ENCODE results near the gene CACNA1H. TPM values are rescaled to one million over a fixed set of nuclear protein-coding genes. Genes with fewer than 3 reads are reported as not detected.
A peak's percentile ranks its signal among the peaks of the same experiment; 100 is the strongest.

The CACNA1H gene
- total and polyA plus RNA-seq, 9 of the 15 experiments (the other 6 are each of a cell fraction or from before 2014, with no cell fraction given): 0.10 to 0.18 TPM; not detected in 7

GRCh38 chr16:1159973-1160772 is 7.3 kb downstream of the CACNA1H start (continued):
- TF ChIP-seq ASH1L (IDR thresholded peaks at IDR 0.05; ENCODE audit: borderline replicate concordance, low read depth, partially characterized antibody) (no peak), RCOR1 (IDR thresholded peaks at IDR 0.05; ENCODE audit: borderline replicate concordance in 1 of 2, low read depth in 2 of 2, low read length in 2 of 2) (no peak), KDM2B (CRISPR knock-in tag; IDR thresholded peaks at IDR 0.05) (no peak), CBFB (CRISPR knock-in tag; IDR thresholded peaks at IDR 0.05) (no peak), ZNF24 (IDR thresholded peaks at IDR 0.05) (no peak), SUPT5H (IDR thresholded peaks at IDR 0.05) (no peak), PCBP2 (IDR thresholded peaks at IDR 0.05; ENCODE audit: low read depth, low read length, poor library complexity, severe bottlenecking) (no peak), TEAD1 (CRISPR knock-in tag; IDR thresholded peaks at IDR 0.05) (peak in 1 of 2 experiments; percentile 45; a peak in 1 of 4 replicates), SRF (CRISPR knock-in tag; IDR thresholded peaks at IDR 0.05) (no peak), EZH2 (IDR thresholded peaks at IDR 0.05; ENCODE audit: borderline replicate concordance, low read depth, low read length) (0 out of 2 replicates have a peak, but pooled peaks have one; percentile 79), STAT5A (IDR thresholded peaks at IDR 0.05; ENCODE audit: borderline replicate concordance, low read length) (no peak), GTF2F1 (IDR thresholded peaks at IDR 0.05; ENCODE audit: low read depth, low read length) (no peak), CCNT2 (IDR thresholded peaks at IDR 0.05; ENCODE audit: borderline replicate concordance, extremely low read depth, insufficient read length, low read depth, low read length) (no peak), CBX2 (IDR thresholded peaks at IDR 0.05; ENCODE audit: insufficient read depth, low read length, poor library complexity, severe bottlenecking) (no peak), ZNF146 (CRISPR knock-in tag; IDR thresholded peaks at IDR 0.05; ENCODE audit: unreplicated experiment) (no peak), BHLHE40 (IDR thresholded peaks at IDR 0.05; ENCODE audit: low read length) (no peak), ZNF586 (CRISPR knock-in tag; conservative IDR thresholded peaks at IDR 0.05) (no peak), MXI1 (IDR thresholded peaks at IDR 0.05; ENCODE audit: low read depth, low read length) (no peak), VEZF1 (CRISPR knock-in tag; IDR thresholded peaks at IDR 0.05) (no peak), ZBTB43 (CRISPR knock-in tag; IDR thresholded peaks at IDR 0.05) (no peak), POLR3A (IDR thresholded peaks at IDR 0.05; ENCODE audit: borderline replicate concordance, extremely low read depth, insufficient read depth, insufficient read length) (no peak), ZBTB8A (IDR thresholded peaks at IDR 0.05; ENCODE audit: partially characterized antibody) (no peak), ESRRA (IDR thresholded peaks at IDR 0.05; ENCODE audit: borderline replicate concordance, low read depth) (peak; percentile 40; the same call in 1 of the 2 replicates), E2F3 (CRISPR knock-in tag; IDR thresholded peaks at IDR 0.05) (no peak), PKNOX1 (IDR thresholded peaks at IDR 0.05) (peak; percentile 42; the same call in 1 of the 2 replicates)

Measured in K562 (cell line).